ENCODE results near the gene SPATA2. TPM values are rescaled to one million over a fixed set of nuclear protein-coding genes. Genes with fewer than 3 reads are reported as not detected.
A peak's percentile ranks its signal among the peaks of the same experiment; 100 is the strongest.

The SPATA2 gene
- total and polyA plus RNA-seq, 2 of the 13 experiments (the other 11 are each of a cell fraction or from before 2014, with no cell fraction given) = 3.2 to 8.7 TPM

DNA sequence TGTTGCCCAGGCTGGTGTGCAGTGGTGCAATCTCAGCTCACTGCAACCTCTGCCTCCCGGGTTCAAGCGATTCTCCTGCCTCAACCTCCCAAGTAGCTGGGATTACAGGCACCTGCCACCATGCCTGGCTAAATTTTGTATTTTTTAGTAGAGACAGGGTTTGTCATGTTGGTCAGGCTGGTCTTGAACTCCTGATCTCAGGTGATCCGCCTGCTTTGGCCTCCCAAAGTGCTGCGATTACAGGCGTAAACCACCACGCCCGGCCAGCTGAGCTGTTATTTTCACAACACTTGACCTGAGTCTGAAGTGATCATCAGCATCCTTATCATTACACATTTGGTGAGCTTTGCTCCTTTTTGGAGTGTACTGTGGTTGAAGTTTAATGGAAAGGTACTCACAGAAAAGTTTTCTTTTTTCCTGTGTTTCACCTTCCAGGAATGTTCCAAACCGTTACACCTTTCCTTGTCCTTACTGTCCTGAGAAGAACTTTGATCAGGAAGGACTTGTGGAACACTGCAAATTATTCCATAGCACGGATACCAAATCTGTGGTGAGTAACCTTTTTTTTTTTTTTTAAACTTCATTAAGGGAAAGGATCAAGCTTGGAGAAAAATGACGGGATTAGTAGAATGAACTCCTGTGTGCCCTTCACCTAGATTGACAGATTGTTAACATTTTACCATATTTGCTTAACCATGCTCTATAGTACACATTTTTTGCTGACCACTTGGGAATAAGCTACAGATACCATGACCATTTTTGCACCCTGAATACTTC lies 30.6 kb upstream of the SPATA2 start (continued):
- TF ChIP-seq, protein P1, sequence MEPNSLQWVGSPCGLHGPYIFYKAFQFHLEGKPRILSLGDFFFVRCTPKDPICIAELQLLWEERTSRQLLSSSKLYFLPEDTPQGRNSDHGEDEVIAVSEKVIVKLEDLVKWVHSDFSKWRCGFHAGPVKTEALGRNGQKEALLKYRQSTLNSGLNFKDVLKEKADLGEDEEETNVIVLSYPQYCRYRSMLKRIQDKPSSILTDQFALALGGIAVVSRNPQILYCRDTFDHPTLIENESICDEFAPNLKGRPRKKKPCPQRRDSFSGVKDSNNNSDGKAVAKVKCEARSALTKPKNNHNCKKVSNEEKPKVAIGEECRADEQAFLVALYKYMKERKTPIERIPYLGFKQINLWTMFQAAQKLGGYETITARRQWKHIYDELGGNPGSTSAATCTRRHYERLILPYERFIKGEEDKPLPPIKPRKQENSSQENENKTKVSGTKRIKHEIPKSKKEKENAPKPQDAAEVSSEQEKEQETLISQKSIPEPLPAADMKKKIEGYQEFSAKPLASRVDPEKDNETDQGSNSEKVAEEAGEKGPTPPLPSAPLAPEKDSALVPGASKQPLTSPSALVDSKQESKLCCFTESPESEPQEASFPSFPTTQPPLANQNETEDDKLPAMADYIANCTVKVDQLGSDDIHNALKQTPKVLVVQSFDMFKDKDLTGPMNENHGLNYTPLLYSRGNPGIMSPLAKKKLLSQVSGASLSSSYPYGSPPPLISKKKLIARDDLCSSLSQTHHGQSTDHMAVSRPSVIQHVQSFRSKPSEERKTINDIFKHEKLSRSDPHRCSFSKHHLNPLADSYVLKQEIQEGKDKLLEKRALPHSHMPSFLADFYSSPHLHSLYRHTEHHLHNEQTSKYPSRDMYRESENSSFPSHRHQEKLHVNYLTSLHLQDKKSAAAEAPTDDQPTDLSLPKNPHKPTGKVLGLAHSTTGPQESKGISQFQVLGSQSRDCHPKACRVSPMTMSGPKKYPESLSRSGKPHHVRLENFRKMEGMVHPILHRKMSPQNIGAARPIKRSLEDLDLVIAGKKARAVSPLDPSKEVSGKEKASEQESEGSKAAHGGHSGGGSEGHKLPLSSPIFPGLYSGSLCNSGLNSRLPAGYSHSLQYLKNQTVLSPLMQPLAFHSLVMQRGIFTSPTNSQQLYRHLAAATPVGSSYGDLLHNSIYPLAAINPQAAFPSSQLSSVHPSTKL (CRISPR knock-in tag; IDR thresholded peaks at IDR 0.05) = peak; percentile 82
- TF ChIP-seq SCMH1 (CRISPR knock-in tag; IDR thresholded peaks at IDR 0.05; ENCODE audit: borderline replicate concordance) = no peak
- TF ChIP-seq MYC (CRISPR knock-in tag; IDR thresholded peaks at IDR 0.05; ENCODE audit: borderline replicate concordance) = no peak; the same call in 1 of the 2 replicates
- TF ChIP-seq ARNT (IDR thresholded peaks at IDR 0.05) = no peak
- peak; percentile 79 for TF ChIP-seq GATAD2A (CRISPR knock-in tag; IDR thresholded peaks at IDR 0.05)
- no peak for TF ChIP-seq ZNF430 (CRISPR knock-in tag; IDR thresholded peaks at IDR 0.05)
- peak; percentile 48; the same call in 1 of the 2 replicates for TF ChIP-seq MXD4 (CRISPR knock-in tag; IDR thresholded peaks at IDR 0.05)
- peak; percentile 56; the same call in 1 of the 2 replicates for TF ChIP-seq ZSCAN9 (CRISPR knock-in tag; IDR thresholded peaks at IDR 0.05; ENCODE audit: borderline replicate concordance)
- peak; percentile 60; the same call in 1 of the 2 replicates for TF ChIP-seq GZF1 (CRISPR knock-in tag; IDR thresholded peaks at IDR 0.05)
- TF ChIP-seq MIER2 (CRISPR knock-in tag; IDR thresholded peaks at IDR 0.05) = peak; percentile 66; the same call in 1 of the 2 replicates
- TF ChIP-seq ZNF670 (CRISPR knock-in tag; IDR thresholded peaks at IDR 0.05; ENCODE audit: borderline replicate concordance) = peak; percentile 22; the same call in 1 of the 2 replicates
- TF ChIP-seq, protein P2, sequence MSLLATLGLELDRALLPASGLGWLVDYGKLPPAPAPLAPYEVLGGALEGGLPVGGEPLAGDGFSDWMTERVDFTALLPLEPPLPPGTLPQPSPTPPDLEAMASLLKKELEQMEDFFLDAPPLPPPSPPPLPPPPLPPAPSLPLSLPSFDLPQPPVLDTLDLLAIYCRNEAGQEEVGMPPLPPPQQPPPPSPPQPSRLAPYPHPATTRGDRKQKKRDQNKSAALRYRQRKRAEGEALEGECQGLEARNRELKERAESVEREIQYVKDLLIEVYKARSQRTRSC (CRISPR knock-in tag; IDR thresholded peaks at IDR 0.05; ENCODE audit: low read depth) = no peak
- TF ChIP-seq, protein P3, sequence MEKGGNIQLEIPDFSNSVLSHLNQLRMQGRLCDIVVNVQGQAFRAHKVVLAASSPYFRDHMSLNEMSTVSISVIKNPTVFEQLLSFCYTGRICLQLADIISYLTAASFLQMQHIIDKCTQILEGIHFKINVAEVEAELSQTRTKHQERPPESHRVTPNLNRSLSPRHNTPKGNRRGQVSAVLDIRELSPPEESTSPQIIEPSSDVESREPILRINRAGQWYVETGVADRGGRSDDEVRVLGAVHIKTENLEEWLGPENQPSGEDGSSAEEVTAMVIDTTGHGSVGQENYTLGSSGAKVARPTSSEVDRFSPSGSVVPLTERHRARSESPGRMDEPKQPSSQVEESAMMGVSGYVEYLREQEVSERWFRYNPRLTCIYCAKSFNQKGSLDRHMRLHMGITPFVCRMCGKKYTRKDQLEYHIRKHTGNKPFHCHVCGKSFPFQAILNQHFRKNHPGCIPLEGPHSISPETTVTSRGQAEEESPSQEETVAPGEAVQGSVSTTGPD (CRISPR knock-in tag; IDR thresholded peaks at IDR 0.05) = peak; percentile 66; the same call in 1 of the 2 replicates
- no peak for TF ChIP-seq ZFP82 (CRISPR knock-in tag; IDR thresholded peaks at IDR 0.05; ENCODE audit: borderline replicate concordance)
- TF ChIP-seq ELF3 (CRISPR knock-in tag; IDR thresholded peaks at IDR 0.05) = peak; percentile 91
- TF ChIP-seq, protein P4, sequence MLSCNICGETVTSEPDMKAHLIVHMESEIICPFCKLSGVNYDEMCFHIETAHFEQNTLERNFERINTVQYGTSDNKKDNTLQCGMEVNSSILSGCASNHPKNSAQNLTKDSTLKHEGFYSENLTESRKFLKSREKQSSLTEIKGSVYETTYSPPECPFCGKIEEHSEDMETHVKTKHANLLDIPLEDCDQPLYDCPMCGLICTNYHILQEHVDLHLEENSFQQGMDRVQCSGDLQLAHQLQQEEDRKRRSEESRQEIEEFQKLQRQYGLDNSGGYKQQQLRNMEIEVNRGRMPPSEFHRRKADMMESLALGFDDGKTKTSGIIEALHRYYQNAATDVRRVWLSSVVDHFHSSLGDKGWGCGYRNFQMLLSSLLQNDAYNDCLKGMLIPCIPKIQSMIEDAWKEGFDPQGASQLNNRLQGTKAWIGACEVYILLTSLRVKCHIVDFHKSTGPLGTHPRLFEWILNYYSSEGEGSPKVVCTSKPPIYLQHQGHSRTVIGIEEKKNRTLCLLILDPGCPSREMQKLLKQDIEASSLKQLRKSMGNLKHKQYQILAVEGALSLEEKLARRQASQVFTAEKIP (CRISPR knock-in tag; IDR thresholded peaks at IDR 0.05; ENCODE audit: borderline replicate concordance) = no peak
- TF ChIP-seq, protein P5, sequence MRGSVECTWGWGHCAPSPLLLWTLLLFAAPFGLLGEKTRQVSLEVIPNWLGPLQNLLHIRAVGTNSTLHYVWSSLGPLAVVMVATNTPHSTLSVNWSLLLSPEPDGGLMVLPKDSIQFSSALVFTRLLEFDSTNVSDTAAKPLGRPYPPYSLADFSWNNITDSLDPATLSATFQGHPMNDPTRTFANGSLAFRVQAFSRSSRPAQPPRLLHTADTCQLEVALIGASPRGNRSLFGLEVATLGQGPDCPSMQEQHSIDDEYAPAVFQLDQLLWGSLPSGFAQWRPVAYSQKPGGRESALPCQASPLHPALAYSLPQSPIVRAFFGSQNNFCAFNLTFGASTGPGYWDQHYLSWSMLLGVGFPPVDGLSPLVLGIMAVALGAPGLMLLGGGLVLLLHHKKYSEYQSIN (CRISPR knock-in tag; IDR thresholded peaks at IDR 0.05; ENCODE audit: borderline replicate concordance) = no peak
- TF ChIP-seq ZNF749 (CRISPR knock-in tag; IDR thresholded peaks at IDR 0.05; ENCODE audit: borderline replicate concordance) = no peak

Data from HepG2 (cell line).